Stromal cell of bone marrow (primary cell): Measurements from ENCODE around the gene ALG14.
"Not testable (repeated sequence)": the region's sequence is repeated elsewhere in the genome, so short reads cannot be mapped to it uniquely, and the experiment has no call there.

Experiments used
- DNase-seq: peaks from one replicate; pipeline ENCODE4 v3.0.0-alpha.2; 2012; ENCODE audit warnings: low read depth

Gene ALG14, protein sequence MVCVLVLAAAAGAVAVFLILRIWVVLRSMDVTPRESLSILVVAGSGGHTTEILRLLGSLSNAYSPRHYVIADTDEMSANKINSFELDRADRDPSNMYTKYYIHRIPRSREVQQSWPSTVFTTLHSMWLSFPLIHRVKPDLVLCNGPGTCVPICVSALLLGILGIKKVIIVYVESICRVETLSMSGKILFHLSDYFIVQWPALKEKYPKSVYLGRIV

DNA sequence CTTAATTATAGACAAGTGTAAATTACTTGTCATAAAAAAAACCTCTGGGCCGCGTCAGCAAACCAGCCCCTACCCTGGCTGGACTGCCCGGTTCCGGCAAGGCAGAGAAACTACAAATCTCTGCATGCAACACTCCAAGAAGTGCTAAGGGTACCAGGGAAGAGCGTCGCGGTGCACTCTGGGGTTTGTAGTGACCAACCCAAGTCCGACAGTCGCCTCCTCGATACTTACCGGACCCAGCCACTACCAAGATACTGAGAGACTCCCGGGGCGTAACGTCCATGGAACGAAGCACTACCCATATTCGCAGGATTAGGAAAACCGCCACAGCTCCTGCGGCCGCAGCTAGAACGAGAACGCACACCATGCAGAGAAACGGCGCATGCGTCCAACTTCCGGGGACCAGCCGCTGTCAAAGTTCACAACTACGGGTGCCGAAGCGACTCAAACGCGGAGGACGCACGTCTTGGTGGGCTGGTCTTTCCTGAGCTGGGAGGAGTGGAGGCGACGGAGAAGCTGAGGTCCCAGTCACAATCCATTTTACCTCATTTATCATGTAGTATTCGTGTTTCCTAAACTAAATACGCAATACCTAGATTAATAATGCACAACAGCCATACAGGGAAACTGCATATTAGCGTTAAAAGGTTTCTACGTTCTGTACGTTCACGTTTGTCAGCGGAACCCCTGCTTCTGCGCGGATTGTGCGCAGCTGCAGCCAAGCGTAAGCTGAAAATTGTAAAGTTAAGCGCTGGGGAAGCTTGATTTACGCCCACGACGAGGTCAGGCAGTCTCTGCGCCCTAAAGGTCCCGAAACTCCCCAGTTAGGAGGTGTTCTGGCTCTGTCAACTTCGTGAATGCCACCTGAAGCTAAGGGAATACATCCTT lies at the start of gene ALG14:
TSS of gene ALG14 (minus strand) at position 420 of the 888 bp plus-strand sequence. CDS start at position 367, 53 bp downstream.
- peak; percentile 95 for DNase-seq

DNA sequence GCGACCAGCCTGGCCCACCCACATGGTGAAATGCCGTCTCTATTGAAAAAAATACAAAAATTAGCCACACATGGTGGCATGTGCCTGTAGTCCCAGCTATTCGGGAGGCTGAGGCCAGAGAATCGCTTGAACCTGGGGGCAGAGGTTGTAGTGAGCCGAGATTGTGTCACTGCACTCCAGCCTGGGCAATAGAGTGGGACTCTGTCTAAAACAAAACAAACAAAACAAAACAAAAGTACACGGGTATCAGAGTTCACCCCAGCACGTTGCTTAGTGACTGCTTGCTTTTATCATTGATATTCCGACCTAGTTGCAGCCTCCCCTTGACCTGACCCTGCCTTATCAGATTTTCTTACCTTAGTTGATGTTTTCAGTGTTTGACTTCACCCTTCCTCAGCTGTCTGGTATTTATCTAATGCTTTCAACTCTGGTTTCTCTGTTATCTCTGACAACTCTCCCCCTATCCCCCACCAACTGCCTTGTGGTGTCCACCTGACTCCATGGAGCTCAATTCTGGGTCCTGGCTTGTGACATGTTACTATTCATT lies 49.5 kb upstream of the ALG14 start:
- no peak for DNase-seq

- DNase-seq, result no peak
Measured at GRCh38 chr1:95119273-95119672, 46.5 kb upstream of the ALG14 start.

- DNase-seq, result no peak
Measured at GRCh38 chr1:95118710-95119109, 46.0 kb upstream of the ALG14 start.

DNA sequence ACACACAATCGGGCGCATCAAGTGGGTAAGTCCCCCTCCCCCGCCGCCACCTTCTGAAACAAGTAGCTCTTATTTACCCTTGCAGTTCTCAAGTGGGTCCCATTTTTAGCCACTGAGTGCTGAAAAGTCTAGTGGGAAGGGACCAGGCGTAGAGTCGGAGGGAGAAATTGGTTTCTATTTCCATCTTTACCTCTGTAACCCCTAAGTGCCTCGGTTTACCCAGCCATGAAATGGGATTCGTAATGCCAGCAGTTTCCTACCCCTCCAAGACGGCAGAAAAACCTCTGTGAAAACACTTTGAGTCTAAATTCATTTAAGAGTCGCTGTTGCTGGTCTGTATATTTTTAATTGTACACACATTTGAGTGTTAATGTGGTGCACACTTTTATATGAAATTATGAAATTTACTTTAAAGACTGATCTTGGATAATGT lies 45.3 kb upstream of the ALG14 start:
- DNase-seq, result no peak

DNA sequence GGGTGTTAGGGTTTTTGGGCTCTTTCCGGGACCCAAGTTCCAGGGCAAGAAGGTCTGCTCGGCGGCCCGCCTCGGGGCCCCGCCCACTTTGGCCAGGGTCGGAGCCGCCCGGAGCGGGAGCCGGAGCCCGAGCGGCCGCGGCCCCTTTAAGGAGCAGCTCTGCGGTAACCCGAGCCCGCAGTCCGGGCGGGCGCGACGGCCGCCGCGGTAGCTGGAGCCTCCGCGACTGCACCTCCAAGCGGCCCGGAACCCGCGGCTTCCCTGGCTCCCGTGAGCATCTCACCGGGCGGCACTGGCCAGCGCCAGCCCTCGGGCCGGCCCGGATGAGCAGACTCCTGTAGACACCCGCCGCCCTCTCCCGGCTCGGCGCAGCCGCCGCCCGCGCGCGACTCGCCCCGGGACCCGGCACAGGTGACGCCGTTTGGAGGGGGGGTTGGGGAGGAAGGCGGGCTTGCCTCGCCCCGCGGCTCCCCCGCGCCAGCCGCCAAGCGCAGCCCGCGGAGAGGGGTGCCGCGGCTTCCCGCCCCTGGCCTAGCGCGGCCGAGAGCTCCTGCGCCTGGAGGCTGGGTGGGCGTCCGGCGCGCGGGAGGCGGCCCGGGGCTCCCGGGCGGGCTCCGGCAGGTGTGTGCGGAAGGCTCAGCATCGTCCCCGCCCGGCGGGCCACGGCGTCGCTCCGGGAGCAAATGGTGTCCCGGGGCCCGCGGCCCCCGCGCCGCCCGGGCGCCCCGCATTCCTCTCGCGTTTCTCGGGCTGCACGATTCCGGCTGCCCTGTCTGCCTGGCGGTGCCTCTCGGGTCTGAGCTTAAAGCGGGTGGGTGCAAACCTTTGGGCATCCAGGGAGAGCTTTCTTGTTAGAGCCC lies 44.7 kb upstream of the ALG14 start, which contains the start of gene TLCD4:
TSS of gene TLCD4 (plus strand) at position 149 of the 860 bp plus-strand sequence. CDS start 26,547 bp downstream, outside the sequence.
- no peak for DNase-seq

- no peak for DNase-seq
Measured at GRCh38 chr1:95116580-95117206, 43.9 kb upstream of the ALG14 start.

- DNase-seq, result no peak
Measured at GRCh38 chr1:95115708-95116137, 43.0 kb upstream of the ALG14 start.

GRCh38 chr1:95113684-95114083 lies 40.9 kb upstream of the ALG14 start:
- no peak for DNase-seq

GRCh38 chr1:95111014-95111413 lies 38.3 kb upstream of the ALG14 start:
- DNase-seq, result no peak

DNA sequence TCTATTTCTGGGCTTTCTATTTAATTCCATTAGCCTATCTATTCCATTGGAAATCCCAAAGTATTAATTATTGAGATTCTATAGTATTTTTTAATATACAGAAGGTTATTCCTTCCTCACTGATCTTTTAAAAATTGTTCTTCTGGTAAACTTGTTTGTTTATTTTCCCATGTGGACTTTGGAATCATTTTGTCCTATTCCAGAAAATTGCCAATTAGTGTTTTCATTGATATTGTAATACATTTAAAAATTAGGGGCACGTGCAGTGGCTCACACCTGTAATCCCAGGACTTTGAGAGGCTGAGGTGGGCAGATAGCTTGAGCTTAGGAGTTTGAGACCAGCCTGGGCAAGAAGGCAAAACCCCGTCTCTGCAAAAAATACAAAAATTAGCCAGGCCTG lies 36.0 kb upstream of the ALG14 start:
- DNase-seq, result no peak

DNA sequence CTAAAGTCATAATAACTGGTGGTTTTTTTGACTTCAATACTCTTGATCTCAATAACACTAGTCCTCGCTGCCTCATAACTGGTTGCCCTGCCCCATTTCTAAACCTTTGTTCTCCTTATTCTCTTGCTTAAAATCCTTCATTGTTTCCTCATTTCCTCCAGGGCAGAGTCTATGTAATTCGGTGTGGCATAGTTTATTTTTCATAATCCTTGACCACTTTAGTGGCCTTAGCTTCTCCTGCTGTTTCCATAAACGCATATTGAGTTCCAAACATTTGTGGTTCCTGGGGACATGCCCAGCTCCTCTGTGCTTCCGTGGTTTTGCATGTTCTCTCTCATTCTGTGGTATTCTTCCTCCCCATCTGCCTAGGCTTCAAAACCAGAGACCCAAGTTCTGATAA lies 25.4 kb upstream of the ALG14 start:
- DNase-seq, result peak; percentile 39

- no peak for DNase-seq
Measured at GRCh38 chr1:95097426-95097825, 24.7 kb upstream of the ALG14 start.

DNA sequence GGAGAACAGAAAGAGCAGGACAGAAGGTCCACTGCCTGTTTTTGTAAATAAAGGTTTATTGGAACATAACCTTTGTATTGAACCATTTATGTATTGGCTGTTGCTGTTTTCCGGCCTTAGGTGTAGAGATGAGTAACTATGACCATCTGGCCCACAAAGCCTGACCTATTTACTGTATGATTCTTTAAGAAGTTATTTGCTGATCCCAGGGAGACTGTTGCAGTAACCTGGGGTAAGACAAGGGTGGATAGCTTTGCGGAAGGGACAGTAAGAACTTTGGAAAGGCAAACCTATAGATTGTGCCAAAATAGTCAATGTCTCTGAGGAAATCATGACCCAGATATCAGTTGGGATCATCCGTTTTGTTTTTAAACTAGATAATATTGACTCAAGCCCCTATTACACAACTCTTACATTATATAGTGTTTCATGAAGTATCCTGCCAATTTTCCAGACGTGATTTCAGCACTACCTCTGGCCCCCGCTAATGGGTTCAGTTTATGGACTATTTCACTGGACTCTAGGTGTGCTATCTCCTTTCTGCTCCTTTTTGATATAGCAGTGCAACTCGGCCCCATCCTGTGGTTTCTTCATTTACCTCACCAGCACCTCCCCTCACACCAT lies 23.6 kb upstream of the ALG14 start:
- DNase-seq, result no peak

DNA sequence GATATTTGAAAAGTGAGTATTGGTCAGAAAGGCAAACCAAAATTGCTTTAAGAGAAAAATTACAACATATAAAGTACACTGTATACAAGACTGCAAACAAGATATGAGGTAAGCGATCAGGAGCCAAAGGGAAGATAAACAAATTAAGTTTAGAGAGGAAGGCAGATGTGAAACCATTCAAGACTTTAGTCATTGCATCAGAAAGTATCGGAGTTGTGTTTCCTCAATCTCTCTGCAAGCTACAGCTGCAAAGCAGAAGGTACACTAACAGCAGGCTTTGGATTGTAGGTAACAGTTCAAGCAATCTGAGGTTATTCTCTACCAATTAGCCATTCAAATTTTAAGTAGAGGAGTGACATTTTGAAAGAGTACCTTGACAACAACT lies 23.1 kb upstream of the ALG14 start:
- no peak for DNase-seq

DNA sequence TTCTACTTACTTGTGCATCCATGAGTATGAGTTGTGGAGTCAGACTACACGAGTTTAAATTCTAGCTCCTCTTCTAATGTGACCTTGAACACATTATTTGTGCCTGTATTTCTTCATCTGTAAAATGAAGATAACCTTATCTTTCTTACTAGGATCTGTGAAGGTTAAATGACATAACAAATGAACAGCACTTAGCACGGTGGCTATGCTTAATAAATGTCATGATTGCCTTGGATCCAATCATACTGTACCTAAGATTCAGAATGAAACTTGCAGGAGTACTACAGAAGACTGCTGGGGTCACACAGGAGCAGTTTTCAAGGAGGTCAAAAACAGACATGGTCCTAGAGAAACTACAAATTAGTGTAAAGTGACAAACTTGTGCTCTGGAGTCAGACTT lies 22.2 kb upstream of the ALG14 start:
- no peak for DNase-seq

DNA sequence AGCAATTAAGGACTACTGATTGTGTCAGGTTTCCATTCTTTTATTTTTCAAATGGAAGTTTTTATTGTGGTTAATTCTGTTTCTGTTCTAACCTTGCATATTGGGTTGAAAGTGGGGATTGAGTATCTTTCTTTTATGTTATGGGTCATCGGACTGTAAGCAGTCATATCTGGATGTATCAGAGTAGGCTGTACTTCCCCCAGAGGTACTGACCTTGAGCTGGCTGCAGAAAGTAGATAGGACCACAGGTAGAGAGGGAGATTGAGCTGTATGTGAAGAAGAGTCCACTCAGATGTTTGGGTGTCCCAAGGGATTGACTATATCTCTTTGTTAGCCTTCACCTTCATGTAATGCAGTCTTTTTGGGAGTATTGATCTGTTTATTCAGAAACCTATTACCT lies 20.5 kb upstream of the ALG14 start:
- DNase-seq, result no peak

DNA sequence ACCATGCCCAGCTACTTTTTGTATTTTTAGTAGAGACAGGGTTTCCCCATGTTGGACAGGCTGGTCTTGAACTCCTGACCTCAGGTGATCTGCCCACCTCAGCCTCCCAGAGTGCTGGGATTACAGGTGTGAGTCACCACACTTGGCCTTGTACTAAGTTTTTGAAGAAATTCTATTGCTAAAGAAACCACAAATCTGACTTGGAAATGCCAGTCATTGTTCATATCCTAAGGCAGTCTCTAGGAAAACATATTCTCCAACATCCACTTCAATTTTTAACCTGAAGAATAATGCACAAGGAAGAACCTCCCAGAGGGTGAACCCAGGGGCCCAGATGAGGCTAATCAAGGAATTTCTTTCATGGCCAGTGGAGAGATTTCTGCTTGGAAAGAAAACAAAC lies 20.1 kb upstream of the ALG14 start:
- DNase-seq, result not testable (repeated sequence)

DNA sequence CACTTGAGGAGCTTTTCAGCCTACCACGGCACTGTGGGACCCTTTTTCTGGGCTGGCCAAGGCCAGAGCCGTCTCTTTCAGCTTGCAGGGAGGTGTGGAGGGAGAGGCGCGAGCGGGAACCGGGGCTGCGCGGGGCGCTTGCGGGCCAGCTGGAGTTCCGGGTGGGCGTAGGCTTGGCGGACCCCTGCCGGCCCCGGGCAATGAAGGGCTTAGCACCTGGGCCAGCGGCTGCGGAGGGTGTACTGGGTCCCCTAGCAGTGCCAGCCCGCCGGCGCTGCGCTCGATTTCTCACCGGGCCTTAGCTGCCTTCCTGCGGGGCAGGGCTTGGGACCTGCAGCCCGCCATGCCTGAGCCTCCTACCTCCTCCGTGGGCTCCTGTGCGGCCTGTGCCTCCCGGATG lies 18.5 kb upstream of the ALG14 start:
- DNase-seq, result not testable (repeated sequence)

DNA sequence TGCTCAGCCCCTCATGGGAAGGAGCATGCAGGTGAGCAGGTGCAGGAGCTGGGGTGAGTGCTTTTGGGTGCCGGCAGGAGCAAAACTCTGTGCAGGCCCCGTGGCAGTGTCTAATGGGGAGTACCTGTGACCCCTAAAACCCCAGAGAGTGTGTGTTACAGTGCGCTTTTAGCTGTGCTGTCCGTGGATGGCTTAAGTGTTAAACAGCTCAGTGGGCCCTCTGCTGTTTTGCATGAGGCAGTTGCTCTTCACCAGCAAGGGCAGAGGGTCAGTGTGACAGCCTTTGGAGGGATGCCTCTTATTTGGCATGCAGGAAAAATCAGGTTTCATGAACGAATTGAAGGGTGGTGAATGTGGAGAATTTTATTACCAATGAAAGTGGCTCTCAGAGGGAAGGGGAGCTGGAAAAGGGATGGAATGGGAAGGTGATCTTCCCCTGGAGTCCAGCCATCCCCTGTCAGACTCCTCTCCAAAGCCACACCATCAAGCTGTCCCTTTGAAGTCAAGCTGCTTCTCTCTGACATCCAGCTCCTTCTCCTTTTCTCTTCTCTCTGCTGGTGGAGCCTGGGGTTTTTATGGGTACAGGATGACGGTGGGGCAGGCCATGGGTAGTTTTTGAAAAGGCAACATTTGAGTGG lies 17.0 kb upstream of the ALG14 start:
- no peak for DNase-seq

DNA sequence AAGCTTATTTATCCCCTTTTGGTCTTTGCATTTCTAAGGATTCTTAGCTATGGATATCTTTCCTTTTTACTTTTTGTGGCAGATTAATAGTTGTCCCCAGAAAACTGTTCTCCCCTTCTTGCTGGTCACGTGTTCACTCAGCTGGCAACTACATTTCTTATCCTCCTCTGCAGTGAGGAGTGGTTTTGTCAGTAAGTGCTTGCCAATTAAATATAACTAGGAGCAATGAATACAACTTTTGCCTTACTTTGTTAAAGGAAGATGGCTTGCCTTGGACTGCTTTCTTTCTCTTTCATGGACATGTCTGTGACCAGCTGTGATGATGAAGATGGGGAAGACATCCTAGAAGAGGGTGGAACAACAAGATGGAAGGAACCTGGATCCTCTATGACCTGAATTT lies 15.6 kb upstream of the ALG14 start:
- DNase-seq, result no peak
